Ectodermal cell (in vitro differentiated cells): ENCODE measurements around the gene SFT2D1.
A peak's percentile ranks its signal among the peaks of the same experiment; 100 is the strongest.
"Not testable (repeated sequence)": the region's sequence is repeated elsewhere in the genome, so short reads cannot be mapped to it uniquely, and the experiment has no call there.

Experiments
- H3K27ac ChIP-seq: 2 replicates; pipeline ENCODE4 v1.7.0; 2013; ENCODE audit warnings: mild to moderate bottlenecking, low read depth, low read length; ENCODE audit not compliant: insufficient read depth, poor library complexity, severe bottlenecking
- H3K27me3 ChIP-seq: 2 replicates; pipeline ENCODE4 v1.7.0; 2013; ENCODE audit warnings: mild to moderate bottlenecking, low read length; ENCODE audit not compliant: insufficient read depth, control insufficient read depth, poor library complexity, severe bottlenecking
- H3K36me3 ChIP-seq: one replicate; pipeline ENCODE4 v1.7.0; 2013; ENCODE audit warnings: low read length; ENCODE audit not compliant: control insufficient read depth, insufficient read depth
- H3K4me1 ChIP-seq: one replicate; pipeline ENCODE4 v1.7.0; 2013; ENCODE audit warnings: low read length; ENCODE audit not compliant: control insufficient read depth, insufficient read depth
- H3K4me3 ChIP-seq: 2 replicates; pipeline ENCODE4 v1.7.0; 2013; ENCODE audit warnings: low read depth, low read length, control low read depth; ENCODE audit not compliant: insufficient read depth
- H3K9me3 ChIP-seq: 2 replicates; pipeline ENCODE4 v1.7.0; 2013; ENCODE audit warnings: mild to moderate bottlenecking, low read length, moderate library complexity; ENCODE audit not compliant: control insufficient read depth
- WGBS, 2 experiments: methylation state at CpG; one replicate each; pipeline ENCODE4 v1.1.7; 2013; ENCODE audit warnings: missing lambda C conversion rate in 2 of 2; 5-methylcytosine and 5-hydroxymethylcytosine counted together

SFT2D1 gene

DNA sequence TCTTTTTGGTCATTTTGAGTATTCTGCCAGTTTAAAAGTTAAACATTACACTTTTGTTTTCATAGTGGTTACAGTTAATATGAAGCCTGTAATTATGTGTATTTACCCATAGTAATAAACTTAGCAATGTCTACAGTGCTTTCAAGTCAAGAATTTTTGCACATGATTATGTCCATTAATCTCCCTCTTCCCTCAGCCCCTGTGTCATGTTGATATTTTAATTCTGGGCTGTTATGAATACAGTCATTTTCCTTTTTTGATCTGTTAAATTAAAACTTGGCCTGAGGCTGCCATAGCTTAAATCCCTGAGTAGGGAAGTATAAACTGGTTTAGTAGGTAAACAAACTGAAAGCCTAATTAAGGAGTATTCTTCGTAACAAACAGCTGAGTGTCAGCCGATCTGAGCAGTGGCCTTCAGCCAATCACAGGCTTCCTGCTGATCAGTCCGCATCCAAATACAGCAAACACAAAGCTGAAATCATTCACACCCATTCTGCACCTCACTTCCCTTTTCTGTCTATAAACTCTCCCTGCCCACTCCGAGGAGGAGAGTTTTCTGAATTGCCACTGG lies 9.5 kb upstream of the SFT2D1 start:
- Histone ChIP-seq H3K9me3 (no peaks in the 10 kb centered on the region), H3K4me1 (no peaks in the 10 kb centered on the region), H3K27me3 (no peaks in the 10 kb centered on the region), H3K27ac (no peak overlapping the region), H3K36me3 (no peaks in the 10 kb centered on the region), H3K4me3 (no peak overlapping the region)
- 52 to 54% methylated on average over 4 of the region's 4 CpGs for WGBS, 2 experiments

DNA sequence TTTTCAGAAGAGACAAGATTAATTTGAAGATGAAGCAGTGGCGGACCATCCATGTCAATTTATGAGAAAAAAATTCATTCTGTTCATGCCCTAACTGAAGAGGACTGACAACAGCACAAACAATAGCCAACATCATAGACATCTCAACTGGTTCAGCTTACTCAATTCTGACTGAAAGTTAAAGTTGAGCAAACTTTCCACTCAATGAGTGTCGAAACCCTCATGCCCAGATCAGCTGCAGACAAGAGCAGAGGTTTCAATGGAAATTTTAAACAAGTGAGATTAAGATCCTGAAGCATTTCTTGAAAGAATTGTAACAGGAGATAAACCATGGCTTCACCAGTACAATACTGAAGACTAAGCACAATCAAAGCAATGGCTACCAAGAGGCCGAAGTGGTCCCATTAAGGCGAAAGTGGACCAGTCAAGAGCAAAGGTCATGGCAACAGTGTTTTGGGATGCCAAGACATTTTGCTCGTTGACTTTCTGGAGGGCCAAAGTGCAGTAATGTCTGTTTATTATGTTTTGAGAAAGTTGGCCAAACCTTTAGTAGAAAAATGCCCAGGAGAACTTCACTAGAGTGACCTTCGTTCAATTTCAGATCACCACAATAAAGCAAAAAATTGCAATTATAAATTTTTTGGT lies 6.1 kb upstream of the SFT2D1 start:
- Histone ChIP-seq H3K36me3 (no peaks in the 10 kb centered on the region), H3K27ac (no peak overlapping the region), H3K4me1 (no peaks in the 10 kb centered on the region), H3K27me3 (no peaks in the 10 kb centered on the region), H3K9me3 (no peaks in the 10 kb centered on the region), H3K4me3 (no peak overlapping the region)
- WGBS, 2 experiments = 88 to 94% methylated on average over 5 of the region's 6 CpGs

DNA sequence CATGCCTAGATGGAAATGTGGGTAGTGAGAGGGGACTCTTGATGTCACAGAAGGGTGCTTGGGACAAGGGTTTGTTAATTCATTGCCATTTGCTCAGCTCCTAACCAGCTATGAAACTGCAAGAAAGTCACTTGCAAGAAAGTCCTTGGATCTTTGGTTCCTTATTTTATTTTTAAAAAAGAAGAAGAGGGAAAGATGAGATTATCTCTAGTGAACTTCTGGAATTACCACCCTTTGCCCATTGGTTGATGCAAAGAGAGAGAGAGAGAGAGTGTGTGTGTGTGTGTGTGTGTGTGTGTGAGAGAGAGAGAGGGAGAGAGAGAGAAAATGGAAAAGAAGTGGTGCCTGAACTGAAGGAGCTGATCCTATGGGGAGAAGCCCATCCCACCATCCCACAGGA lies 4.6 kb upstream of the SFT2D1 start:
- no peaks in the 10 kb centered on the region for H3K27me3 ChIP-seq
- H3K36me3 ChIP-seq = no peaks in the 10 kb centered on the region
- no peak overlapping the region for H3K27ac ChIP-seq
- no peaks in the 10 kb centered on the region for H3K4me1 ChIP-seq
- no peak overlapping the region for H3K4me3 ChIP-seq
- H3K9me3 ChIP-seq = no peaks in the 10 kb centered on the region

DNA sequence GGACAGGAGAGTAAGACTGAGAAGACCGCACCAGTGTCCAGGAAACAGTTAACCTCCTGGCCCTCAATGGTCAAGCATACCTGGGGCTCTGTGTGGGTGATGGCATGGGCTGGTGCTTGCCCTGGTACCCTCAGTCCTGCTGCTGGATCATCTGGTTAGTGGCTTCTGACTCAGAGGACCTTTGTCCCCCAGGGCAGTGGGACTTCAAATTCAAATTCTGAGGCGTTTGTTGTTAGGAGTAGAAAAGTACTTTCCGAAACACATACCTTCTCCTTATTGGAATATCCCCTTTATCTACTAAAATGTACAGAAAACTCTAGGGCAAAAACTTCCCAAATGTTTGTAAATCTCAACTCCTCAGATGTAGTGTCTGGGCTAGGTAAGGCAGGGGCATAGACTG lies 4.1 kb upstream of the SFT2D1 start:
- Histone ChIP-seq H3K27ac (no peak overlapping the region), H3K4me3 (no peak overlapping the region), H3K36me3 (no peaks in the 10 kb centered on the region), H3K27me3 (no peaks in the 10 kb centered on the region), H3K9me3 (no peaks in the 10 kb centered on the region), H3K4me1 (no peaks in the 10 kb centered on the region)
- WGBS, 2 experiments = 86 to 96% methylated on average over 1 to 3 of the region's 3 CpGs

DNA sequence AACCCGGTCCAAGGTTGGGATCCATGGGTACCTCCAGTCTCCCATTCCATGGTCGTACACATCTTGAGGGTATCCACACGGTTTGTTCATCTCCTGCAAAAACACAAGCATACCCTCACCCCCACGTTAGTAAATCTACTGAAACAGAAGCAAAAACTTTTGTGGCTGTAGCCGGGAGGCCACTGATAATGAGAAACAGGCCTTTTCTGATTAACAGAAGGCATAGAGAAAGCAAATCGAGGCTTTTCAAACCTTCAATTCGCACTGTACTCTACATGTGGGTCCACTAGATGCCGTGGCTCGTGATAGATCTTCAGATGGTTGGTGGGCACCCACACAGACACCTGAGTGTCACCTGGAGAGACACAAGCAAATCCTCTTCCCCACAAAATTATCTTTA lies 3.3 kb upstream of the SFT2D1 start:
- not testable (repeated sequence) for H3K9me3 ChIP-seq, H3K27ac ChIP-seq, H3K36me3 ChIP-seq, H3K4me1 ChIP-seq, H3K4me3 ChIP-seq, H3K27me3 ChIP-seq
- WGBS, 2 experiments = 87 to 92% methylated on average over 9 of the region's 9 CpGs

DNA sequence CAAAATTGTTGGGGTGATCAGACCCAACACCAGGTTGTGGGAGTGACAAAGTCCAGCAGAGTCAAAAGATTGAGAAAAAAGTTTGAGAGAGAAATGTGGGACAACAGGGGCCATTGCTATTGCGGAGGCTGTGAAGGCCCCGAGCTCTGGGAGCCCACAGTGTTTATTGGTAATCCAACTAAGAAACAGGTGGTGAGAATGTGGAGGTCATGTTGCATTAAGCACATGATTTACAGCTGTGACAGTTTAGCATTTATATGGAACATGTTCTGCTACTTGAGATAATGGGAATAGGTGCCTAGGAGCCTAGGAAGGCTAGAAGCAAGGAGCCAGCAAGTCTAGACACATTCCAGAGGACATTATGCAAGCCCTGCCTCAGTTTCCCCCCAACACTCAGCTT lies 2.6 kb upstream of the SFT2D1 start:
- not testable (repeated sequence) for H3K27me3 ChIP-seq, H3K27ac ChIP-seq, H3K9me3 ChIP-seq, H3K4me1 ChIP-seq, H3K4me3 ChIP-seq, H3K36me3 ChIP-seq
- 94 to 97% methylated on average over 2 of the region's 2 CpGs for WGBS, 2 experiments

DNA sequence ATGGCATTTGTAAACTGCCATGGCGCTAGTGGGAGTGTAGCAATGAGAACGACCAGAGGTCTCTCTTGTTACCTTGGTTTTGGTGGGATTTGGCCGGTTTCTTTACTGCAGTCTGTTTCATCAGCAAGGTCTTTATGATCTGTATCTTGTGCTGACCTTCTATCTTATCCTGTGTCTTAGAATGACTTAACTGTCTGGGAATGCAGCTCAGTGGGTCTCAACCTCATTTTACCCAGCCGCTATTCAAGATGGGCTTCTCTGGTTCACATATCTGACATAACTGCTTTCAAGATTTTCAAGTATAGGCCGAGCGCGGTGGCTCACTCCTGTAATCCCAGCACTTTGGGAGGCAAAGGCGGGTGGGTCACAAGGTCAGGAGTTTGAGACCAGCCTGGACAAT lies 1.9 kb upstream of the SFT2D1 start:
- no peak overlapping the region for H3K27ac ChIP-seq
- H3K27me3 ChIP-seq = no peaks in the 10 kb centered on the region
- no peaks in the 10 kb centered on the region for H3K9me3 ChIP-seq
- no peak overlapping the region for H3K4me3 ChIP-seq
- H3K4me1 ChIP-seq = no peaks in the 10 kb centered on the region
- 88 to 90% methylated on average over 8 of the region's 8 CpGs for WGBS, 2 experiments
- no peaks in the 10 kb centered on the region for H3K36me3 ChIP-seq

DNA sequence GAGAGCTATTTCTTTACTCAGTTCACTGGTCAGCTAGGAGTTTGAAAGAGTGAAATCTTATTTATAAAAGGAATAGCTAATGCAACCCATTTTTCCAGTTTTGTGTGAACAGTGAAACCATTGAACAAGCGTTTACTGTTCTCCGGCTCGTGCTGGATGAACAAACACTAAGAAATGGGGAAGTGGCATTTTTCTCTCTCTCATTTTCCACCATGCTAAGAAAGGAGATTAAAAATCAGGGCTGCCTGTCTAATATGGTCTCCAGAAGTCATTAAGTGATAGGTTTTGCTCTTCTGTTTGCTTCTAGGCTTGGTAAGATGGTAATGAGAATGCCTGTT lies 774 bp upstream of the SFT2D1 start:
- no peaks in the 10 kb centered on the region for H3K27me3 ChIP-seq
- 73 to 81% methylated on average over 3 of the region's 3 CpGs for WGBS, 2 experiments
- H3K27ac ChIP-seq = no peak overlapping the region
- H3K4me3 ChIP-seq = peak overlapping the region; percentile 77
- H3K4me1 ChIP-seq = no peaks in the 10 kb centered on the region
- H3K9me3 ChIP-seq = no peaks in the 10 kb centered on the region
- no peaks in the 10 kb centered on the region for H3K36me3 ChIP-seq

DNA sequence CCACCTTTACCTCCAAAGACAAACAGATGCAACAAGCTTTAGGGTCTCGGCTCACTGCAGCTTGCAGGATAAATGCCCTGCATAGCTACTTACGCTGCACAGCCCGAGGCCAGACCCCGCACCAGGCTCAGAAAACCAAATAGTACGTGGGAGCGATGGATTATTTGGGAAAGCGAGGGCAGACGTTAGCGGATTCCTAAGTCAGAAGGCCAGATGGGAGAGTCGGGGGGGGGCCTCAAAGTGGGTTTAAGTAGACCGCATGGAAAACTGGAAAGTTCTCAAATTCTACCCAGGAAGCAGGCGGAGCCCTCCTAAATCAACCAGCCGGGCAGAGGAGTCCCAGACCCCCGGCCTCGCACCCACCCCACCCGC lies 382 bp downstream of the SFT2D1 start:
- Histone ChIP-seq H3K4me1 (no peaks in the 10 kb centered on the region), H3K36me3 (no peaks in the 10 kb centered on the region), H3K9me3 (no peaks in the 10 kb centered on the region), H3K27ac (peak overlapping the region; percentile 38), H3K27me3 (no peaks in the 10 kb centered on the region), H3K4me3 (peak overlapping the region; percentile 77)
- WGBS, 2 experiments = 2% methylated on average over 16 of the region's 16 CpGs

DNA sequence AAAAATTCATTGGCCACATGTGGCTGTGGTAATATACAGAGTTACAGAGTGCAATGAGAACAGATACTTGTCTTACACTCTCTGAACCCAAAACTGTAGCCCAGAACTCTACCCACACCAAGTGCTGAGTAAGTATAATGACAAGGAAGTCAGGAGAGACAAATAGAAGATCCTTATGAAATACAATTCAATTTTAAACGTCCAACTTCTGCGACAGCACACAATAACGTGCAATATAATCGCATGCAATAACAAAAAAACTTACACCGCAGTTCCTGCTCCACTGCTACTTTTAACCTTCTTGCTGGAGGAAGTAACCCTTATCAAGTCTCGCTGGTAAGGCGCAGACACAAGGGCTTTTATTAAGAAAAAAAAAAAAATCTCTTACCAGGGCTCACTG lies 881 bp downstream of the SFT2D1 start:
- Histone ChIP-seq H3K27me3 (no peaks in the 10 kb centered on the region), H3K4me3 (peak overlapping the region; percentile 77), H3K36me3 (no peaks in the 10 kb centered on the region), H3K9me3 (no peaks in the 10 kb centered on the region), H3K27ac (no peak overlapping the region), H3K4me1 (no peaks in the 10 kb centered on the region)
- WGBS, 2 experiments = 70 to 73% methylated on average over 7 of the region's 7 CpGs

DNA sequence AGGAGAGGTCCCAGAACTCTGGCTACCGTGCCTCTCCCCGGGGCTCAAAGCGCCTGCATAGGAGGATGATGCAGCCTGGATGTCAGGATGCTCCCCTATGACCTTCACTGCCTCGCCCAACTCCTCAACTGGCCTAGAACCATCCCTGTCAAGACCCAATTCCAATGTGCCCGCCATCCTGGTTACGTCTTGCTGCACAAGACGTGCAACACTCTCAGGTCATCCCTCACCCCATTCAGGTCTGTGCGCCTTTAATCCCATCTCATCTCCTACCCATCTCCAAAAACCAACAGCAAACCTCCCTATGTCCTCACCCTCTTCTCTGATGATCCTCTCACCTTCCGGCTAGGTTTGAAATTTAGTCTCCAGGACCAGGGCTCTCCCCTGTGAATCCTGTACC lies 3.5 kb downstream of the SFT2D1 start:
- WGBS, 2 experiments = 94 to 95% methylated on average over 9 of the region's 9 CpGs
- Histone ChIP-seq H3K4me1 (no peaks in the 10 kb centered on the region), H3K9me3 (no peaks in the 10 kb centered on the region), H3K36me3 (no peaks in the 10 kb centered on the region), H3K27me3 (no peaks in the 10 kb centered on the region), H3K4me3 (no peak overlapping the region), H3K27ac (no peak overlapping the region)
